Endometrial microvascular endothelial cells (primary cell): ENCODE measurements around the gene NOL12. TPM values are rescaled to one million over a fixed set of nuclear protein-coding genes. Genes with fewer than 3 reads are reported as not detected.
"Not testable (repeated sequence)": the region's sequence is repeated elsewhere in the genome, so short reads cannot be mapped to it uniquely, and the experiment has no call there.

Source experiments
- in situ Hi-C: cut with HindIII; loops from 2 replicates; pipeline ENCODE4 v1.10.0; 2017; ENCODE audit warnings: low sequenced_read_pairs, low pct_unique_long_range_greater_than_20kb; ENCODE audit errors: inconsistent ontology term
- total RNA-seq: library from RNA; depleted of rRNA; stranded (reverse); fragments of >200 nt; gene quantifications from one replicate; pipeline ENCODE4 v1.2.3, GENCODE V29; 2015; ENCODE audit errors: inconsistent ontology term

Gene NOL12
- total RNA-seq, 1 donor from 2014 or later: 56.5 TPM

DNA sequence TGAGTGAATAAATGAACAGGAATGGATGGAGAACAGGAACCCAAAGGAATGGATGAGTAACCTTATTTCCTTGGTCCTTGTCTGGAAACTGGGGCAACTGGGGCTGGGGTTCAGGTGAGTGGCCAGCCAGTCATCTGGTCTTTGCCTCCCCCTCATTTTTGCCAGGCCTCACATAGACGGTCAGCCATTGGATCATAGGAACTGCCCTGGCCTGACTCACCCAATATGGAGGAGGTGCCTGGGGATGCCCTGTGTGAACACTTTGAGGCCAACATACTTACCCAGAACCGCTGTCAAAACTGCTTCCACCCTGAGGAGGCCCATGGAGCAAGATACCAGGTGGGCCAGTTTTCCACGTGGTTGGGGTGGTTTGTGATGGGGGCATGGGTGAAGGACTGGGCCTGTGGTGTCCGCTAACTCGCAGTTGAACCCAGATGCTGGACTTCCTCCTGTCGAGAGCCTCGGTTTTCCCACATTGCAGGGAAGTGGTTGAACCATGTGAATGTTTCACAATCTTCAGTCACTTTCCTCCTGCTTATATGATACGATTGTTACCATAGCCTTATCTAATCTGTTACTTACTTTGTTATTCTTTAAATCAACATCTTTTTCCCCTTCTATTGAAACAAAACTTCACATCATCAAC, 15.1 kb downstream of the NOL12 start:
- in situ Hi-C loops: no loop called here

DNA sequence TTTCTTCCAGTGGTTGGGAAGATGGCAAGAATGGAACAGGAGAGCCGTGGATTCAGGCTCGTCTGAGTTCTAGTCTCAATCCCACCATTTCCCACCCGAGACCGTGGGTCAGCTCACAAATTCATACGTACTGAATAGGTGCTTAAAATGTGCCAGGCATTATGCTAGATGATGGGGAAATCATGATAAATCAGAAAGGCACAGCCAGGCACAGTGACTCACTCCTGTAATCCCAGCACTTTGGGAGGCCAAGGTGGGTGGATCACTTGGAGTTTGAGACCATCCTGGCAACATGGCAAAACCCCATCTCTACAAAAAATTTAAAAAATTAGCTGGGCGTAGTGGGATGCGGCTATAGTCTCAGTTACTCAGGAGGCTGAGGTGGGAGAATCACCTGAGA, 17.8 kb downstream of the NOL12 start:
- in situ Hi-C loops: no loop called here

DNA sequence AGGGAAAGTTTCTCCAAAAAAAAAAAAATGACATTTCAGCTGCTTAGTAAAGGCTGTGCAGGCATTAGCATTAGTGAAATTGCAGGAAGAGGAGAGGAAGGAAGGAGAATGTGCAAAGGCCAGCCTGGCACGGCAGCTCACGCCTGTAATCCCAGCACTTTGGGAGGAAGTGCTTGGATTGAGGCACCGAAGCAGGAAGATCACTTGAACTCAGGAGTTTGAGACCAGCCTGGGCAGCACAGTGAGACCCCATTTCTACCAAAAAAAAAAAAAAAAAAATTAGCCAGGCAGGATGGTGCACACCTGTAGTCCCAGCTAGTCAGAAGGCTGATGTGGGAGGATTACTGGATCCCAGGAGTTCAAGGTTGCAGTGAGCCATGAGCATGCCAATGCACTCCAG, 18.5 kb downstream of the NOL12 start:
- in situ Hi-C loops: no loop called here

DNA sequence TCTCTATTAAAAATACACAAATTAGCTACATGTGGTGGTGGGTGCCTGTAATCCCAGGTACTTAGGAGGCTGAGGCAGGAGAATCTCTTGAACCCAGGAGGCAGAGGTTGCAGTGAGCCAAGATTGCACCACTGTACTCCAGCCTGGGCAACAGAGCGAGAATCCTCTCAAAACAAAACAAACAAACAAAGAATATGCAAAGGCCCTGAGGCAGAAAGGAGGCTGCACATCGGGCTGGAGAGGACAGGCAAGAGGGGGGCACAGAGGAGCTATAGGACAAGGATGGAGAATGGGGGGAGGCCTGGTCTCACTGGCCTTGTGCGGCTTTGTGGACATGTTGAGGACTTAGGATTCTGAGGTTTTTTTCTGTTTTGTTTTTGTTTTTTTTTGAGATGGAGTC, 19.1 kb downstream of the NOL12 start:
- in situ Hi-C loops: no loop called here

DNA sequence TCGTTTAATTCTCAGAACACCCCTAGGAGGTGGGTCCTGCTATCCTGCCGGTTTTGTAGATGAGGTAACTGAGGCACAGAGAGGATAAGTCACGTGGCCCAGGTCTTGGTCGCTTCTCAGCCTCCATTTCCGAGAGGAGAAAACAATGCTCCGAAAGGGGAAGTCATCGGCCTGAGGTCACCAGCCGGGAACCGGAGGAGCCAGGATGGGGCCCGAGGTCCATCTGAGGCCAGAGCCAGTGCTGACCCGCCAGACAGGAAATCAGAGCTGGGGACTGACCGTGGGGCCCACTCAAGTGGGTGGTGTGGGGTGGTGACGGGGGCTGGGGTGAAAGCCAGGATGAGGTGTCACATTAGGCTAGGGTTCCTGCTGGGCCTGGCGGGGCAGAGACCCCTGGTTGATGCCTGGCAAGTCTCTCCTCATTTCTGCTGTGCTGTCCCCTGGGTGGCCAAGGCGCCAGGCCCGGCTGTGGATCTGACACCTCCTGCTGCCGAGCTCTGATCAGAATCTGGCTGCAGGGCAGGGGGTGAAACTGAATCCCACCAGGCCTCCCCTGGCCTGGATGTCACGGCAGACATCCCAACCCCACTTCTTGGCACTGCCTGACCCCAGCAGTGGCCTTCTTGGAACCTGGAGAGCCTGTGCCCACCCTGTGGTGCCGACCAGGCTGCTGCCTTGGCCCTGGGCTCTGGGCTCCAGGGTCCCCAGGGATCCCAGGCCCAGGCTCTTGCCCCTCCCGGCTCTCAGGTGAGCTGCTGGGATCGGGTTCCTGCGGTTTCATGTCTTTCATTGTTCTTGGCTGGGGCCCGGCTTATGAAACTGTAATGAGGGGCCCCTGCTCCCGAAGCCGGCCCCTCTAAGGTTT, 22.7 kb downstream of the NOL12 start:
- in situ Hi-C loops: no loop called here

DNA sequence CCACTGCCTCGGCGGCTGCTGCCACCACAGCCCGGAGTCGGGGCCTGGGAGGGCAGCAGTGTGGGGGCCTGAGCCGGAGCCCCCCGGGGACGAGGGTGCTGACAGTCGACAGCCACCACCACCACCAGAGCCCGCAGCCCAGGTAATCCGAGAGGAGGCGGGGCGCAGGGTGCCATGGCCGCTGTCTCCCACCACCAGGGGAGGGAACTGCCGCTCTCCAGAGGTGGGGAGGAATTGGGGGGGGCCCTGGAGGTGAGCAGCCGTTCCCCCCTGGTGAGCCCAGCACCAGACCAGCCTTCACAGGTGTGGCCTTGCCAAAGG, 23.3 kb downstream of the NOL12 start:
- in situ Hi-C loops: no loop called here

DNA sequence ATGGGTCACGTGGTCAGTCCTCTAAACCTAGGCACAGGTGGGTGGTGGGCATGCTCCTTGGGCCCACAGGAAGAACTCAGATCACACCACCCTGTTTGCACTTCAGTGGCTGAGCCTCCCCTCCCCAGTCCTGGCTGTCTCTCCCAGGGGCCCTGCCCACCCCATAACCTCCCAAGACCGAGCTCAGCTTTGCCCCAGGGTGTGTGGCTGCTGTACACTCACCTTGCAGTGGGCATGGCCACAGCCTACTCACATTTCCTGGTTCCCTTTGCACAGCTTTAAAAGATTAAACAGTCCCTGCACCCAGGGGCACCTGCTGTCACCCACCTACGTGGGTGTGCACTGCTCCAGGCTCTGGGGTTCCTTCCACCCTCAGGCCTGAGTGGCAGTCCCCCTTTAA, 24.5 kb downstream of the NOL12 start:
- in situ Hi-C loops: no loop called here

DNA sequence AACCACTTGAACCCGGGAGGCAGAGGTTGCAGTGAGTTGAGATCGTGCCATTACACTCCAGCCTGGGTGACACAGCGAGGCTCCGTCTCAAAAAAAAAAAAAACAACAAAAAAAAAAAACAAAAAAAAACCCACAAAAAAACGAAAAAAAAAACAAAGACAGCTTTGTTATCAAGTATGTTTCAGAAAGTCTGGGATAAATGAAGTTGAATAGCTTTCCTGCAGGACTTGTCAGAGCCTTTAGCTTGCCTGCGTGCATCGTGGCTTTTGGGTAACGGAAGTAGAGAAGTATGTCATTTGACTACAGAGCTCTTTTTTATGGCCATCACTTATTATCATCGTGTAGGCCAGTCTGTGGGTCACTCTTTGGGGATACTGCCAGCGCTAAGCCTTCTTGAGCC, 25.3 kb downstream of the NOL12 start:
- in situ Hi-C loops: no loop called here

DNA sequence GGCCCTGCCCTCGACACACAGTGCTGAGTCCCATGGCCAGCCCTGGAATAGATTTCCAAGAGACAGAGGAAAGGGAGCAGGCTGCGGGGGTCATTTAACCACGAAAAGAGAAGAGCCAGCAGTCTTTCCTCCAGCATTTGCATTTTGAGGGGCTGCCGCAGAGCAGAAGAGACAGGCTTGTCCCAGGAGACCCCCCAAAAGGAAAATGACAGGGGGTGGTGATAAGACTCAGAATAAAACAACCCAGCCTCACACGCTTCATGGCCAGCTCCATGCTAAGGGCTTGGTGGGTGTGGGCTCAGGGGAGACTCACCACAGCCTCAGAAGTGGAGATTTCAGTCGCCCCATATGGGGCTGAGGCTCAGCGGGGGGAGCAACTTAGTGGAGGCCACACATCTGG, 27.6 kb downstream of the NOL12 start:
- in situ Hi-C loops: no loop called here

DNA sequence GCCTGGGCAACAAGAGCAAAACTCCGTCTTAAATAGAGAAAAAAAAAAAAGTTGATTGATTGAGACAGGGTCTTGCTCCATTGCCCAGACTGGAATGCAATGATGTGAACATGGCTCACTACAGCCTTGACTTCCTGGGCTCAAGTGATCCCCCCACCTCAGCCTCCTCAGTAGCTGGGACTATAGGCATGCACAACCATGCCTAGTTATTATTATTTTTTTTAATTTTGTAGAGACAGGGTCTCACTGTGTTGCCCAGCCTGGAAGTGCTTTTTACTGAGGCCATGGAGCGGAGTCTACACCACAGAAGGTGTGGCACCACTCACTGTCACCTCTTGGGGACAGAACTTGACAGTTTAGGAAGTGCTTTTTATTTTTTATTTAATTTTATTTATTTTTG, 28.5 kb downstream of the NOL12 start:
- in situ Hi-C loops: no loop called here

DNA sequence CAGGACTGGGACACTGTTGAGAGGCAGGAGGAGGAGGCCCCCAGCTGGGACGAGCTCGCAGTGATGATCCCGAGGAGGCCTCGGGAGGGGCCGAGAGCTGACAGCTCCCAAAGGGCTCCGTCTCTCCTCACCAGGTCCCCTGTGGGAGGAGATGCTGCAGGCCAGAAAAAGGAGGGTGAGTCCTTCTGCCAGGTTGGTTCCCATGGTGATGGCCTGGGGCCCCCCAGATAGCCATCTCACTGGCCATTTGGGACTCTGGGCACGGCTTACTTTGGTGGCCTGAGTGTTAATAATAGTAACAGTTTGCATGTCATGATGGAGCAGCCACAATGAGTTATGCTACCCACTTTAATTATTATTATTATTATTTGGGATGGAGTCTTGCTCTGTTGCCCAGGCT, 29.6 kb downstream of the NOL12 start:
- in situ Hi-C loops: no loop called here

DNA sequence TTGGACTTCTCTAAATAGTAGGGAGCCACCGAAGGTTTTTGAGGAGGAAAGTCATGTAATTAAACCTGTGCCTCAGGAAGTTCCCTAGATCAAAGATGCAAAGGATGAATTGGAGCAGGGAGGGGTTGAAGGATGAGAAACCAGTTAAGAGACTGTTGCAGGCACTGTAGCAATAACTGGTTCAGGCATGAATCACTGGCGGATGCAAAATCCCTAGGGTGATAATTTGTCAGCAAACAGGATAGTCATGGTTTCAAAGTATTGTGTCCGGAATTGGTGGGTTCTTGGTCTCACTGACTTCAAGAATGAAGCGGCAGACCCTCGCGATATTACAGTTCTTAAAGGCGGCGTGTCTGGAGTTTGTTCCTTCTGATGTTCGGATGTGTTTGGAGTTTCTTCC, 30.6 kb downstream of the NOL12 start:
- in situ Hi-C loops: no loop called here

DNA sequence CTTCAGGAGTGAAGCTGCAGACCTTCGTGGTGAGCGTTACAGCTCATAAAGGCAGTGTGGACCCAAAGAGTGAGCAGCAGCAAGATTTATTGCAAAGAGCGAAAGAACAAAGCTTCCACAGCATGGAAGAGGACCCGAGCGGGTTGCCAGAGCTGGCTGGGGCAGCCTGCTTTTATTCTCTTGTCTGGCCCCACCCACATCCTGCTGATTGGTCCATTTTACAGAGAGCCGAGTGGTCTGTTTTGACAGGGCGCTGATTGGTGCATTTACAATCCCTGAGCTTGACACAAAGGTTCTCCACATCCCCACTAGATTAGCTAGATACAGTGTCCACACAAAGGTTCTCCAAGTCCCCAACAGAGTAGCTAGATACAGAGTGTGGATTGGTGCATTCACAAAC, 31.1 kb downstream of the NOL12 start:
- in situ Hi-C loops: not testable (repeated sequence)

DNA sequence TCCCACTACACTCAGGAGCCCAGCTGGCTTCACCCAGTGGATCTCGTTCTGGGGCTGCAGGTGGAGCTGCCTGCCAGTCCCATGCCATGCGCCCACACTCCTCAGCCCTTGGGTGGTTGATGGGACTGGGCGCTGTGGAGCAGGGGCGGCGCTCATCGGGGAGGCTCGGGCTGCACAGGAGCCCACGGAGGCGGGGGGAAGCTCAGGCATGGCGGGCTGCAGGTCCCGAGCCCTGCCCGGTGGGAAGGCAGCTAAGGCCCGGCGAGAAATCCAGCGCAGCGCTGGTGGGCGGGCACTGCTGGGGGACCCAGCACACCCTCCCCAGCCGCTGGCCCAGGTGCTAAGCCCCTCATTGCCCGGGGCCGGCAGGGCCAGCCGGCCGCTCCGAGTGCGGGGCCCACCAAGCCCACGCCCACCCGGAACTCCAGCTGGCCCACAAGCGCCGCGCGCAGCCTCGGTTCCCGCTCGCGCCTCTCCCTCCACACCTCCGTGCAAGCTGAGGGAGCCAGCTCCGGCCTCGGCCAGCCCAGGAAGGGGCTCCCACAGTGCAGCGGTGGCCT, 31.7 kb downstream of the NOL12 start:
- in situ Hi-C loops: not testable (repeated sequence)

DNA sequence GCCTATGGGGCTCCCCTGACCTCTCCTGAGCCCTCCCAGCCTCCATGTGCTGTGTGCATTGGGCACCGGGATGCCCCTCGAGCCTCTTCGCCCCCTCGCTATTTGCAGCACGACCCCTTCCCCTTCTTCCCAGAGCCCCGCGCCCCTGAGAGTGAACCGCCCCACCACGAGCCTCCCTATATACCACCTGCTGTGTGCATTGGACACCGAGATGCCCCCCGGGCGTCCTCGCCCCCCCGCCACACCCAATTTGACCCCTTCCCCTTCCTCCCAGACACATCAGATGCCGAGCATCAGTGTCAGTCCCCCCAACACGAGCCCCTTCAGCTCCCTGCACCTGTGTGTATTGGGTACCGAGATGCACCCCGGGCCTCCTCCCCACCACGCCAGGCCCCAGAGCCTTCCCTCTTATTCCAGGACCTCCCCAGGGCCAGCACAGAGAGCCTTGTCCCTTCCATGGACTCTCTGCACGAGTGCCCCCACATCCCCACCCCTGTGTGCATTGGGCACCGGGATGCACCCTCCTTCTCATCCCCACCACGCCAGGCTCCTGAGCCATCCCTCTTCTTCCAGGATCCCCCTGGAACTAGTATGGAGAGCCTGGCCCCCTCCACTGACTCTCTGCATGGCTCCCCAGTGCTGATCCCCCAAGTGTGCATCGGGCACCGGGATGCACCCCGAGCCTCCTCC, 39.6 kb downstream of the NOL12 start:
- in situ Hi-C loops: no loop called here

DNA sequence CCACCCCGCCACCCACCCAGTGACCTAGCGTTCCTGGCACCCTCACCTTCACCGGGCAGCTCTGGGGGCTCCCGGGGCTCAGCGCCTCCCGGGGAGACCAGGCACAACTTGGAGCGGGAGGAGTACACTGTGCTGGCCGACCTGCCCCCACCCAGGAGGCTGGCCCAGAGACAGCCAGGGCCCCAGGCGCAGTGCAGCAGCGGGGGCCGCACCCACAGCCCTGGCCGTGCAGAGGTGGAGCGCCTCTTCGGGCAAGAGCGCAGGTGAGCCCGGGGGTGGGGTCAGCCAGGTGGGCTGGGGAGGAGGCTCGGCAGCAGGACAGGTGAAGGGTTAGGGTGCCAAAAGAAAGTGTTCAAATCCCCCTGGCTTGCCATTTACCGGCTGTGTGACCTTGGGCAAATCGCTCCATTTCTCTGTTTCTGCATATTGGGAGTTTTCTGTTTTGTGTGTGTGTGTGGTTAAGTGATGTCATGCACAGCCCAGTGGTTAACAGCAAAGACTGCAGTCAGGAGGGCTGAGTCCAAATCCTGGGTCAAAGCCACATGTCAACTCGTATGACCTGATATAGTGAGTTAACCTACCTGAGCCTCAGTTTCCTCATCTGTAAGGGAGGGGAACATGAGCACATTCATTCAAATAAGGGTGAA, 40.2 kb downstream of the NOL12 start:
- in situ Hi-C loops: no loop called here

DNA sequence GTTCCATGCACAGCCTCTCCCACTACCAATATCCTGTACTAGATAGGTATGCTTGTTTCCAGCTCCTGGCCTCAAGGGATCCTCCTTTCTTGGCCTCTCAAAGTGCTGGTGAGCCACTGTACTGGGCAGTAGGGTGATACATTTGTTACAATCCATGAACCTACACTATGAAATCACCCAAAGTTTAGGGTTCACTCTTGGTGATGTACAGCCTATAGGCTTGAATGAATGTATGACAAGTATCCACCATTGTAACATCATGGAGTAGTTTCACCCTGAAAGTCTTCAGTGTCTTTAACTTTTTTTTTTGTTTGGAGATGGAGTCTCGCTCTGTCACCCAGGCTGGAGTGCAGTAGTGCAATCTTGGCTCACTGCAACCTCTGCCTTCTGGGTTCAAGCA, 42.5 kb downstream of the NOL12 start:
- in situ Hi-C loops: no loop called here

DNA sequence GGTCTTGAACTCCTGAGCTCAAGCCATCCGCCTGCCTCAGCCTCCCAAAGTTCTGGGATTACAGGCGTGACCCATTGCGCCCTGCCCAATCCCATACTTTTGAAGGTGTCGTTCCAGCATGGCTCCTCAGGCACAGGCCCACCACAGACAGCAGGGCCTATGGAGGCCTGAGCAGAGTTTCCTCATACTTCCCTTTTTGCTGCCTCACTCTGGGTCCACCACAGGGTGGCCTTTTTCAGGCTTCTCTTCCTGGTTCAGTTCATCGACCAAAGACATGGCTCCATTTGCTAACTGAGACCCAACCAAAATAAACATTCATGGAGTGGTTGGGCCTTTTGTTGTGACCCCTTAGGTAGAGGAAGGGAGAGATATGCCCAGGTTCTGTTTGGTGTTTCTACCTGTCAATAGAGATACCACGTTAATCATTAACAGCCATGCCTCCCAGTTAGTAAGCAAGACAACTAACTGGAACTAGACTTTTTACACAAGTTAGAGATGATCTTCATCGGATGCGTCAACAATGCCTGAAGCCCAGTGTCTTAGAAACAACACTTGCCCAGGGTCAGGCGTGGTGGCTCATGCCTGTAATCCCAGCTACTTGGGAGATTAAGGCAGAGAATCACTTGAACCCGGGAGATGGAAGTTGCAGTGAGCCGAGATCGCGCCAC, 45.8 kb downstream of the NOL12 start:
- in situ Hi-C loops: no loop called here
